K562 (cell line): ENCODE measurements around the gene HRH1. TPM values are rescaled to one million over a fixed set of nuclear protein-coding genes. Genes with fewer than 3 reads are reported as not detected.

ENCODE experiments used
- ATAC-seq: fragments of 200-7000 bp; cut with Tn5 transposase; 3 replicates; pipeline ENCODE4 v1.9.1; 2020; ENCODE audit warnings: moderate library complexity
- BruUV-seq: library from RNA; stranded (reverse); fragments of 400-500 nt; replicated peaks from 2 replicates; lab custom pipeline; 2021; lab: Mats Ljungman, UMichigan
- CTCF ChIA-PET: fragments of 300-600 bp; formaldehyde crosslinking; extraction: SDS; loops from one replicate; lab custom pipeline; 2021; ENCODE audit warnings: low intra/inter-chr PET ratio; lab: Yijun Ruan, JAX
- POLR2A ChIA-PET: fragments of 300-600, 350-650 bp; sonication (Branson Sonifier 250); formaldehyde crosslinking; extraction: SDS; loops from one replicate; lab custom pipeline; 2021; ENCODE audit warnings: antibody characterized with exemption, inconsistent platforms; lab: Yijun Ruan, JAX
- DNase-seq, 4 experiments: peaks; one replicate each; pipeline versions ENCODE4 v3.0.0 to v3.0.0-alpha.2; 2011 to 2018; ENCODE audit warnings: low spot score in 3 of 4, mixed read lengths in 3 of 4; ENCODE audit errors: extremely low read depth in 1 of 4
- FAIRE-seq: peaks from 2 replicates; lab custom pipeline; 2011; peaks lifted over from hg19 to GRCh38; lab: Jason Lieb, UNC
- H2AFZ ChIP-seq: 2 replicates; pipeline ENCODE4 v1.6.0; 2011; ENCODE audit warnings: low read depth, low read length, control low read depth, inconsistent platforms
- H3K27ac ChIP-seq: fragments of 200-600 bp; 3 replicates; pipeline ENCODE4 v1.8.0; 2011; ENCODE audit warnings: low read depth, mild to moderate bottlenecking, control low read depth, inconsistent platforms, low read length, moderate library complexity, mixed read lengths; ENCODE audit errors: extremely low read depth
- H3K27me3 ChIP-seq, 2 experiments: fragments of 300-600 bp in 1 of 2; 2 replicates in 1 of 2; 3 replicates in 1 of 2; pipeline versions ENCODE4 v1.6.0 to v1.8.0; 2011; ENCODE audit warnings: inconsistent platforms in 2 of 2, low read length in 2 of 2, mild to moderate bottlenecking in 1 of 2, mixed read lengths in 1 of 2, moderate library complexity in 1 of 2; ENCODE audit not compliant: control insufficient read depth in 2 of 2, insufficient read depth in 2 of 2
- H3K36me3 ChIP-seq: fragments of 300-600 bp; 3 replicates; pipeline ENCODE4 v1.8.0; 2011; ENCODE audit warnings: mild to moderate bottlenecking, low read length, inconsistent platforms; ENCODE audit not compliant: control insufficient read depth, insufficient read depth
- H3K4me1 ChIP-seq, 2 experiments: fragments of 200-600 bp in 1 of 2; replicated peaks in 1 of 2; 2 replicates in 1 of 2; 3 replicates in 1 of 2; pipeline versions ENCODE4 v1.5.1 to v1.8.0; 2011; ENCODE audit warnings: inconsistent platforms in 2 of 2, low read length in 2 of 2, mild to moderate bottlenecking in 1 of 2, mixed read lengths in 1 of 2, moderate library complexity in 1 of 2; ENCODE audit not compliant: control insufficient read depth in 2 of 2, insufficient read depth in 2 of 2
- H3K4me2 ChIP-seq: 2 replicates; pipeline ENCODE4 v1.6.1; 2011; ENCODE audit warnings: low read length, control low read depth, inconsistent platforms, mixed read lengths; ENCODE audit not compliant: insufficient read depth
- H3K4me3 ChIP-seq: fragments of 200-600 bp; sonication (generic), shearing (Covaris generic); 2 replicates; pipeline ENCODE4 v1.5.1; 2016; ENCODE audit warnings: control low read depth, inconsistent platforms
- H3K79me2 ChIP-seq: fragments of 200-600 bp; 3 replicates; pipeline ENCODE4 v1.8.0; 2011; ENCODE audit warnings: low read length, inconsistent platforms; ENCODE audit not compliant: control insufficient read depth, insufficient read depth
- H3K9ac ChIP-seq, 2 experiments: 2 replicates each; pipeline versions ENCODE4 v1.6.0 to v1.6.1; 2011; ENCODE audit warnings: low read depth in 2 of 2, low read length in 2 of 2, control low read depth in 1 of 2, inconsistent platforms in 1 of 2, mild to moderate bottlenecking in 1 of 2, mixed read lengths in 1 of 2; ENCODE audit not compliant: insufficient read depth in 1 of 2
- H3K9me1 ChIP-seq: one replicate; pipeline ENCODE4 v1.6.0; 2011; ENCODE audit warnings: inconsistent platforms, mild to moderate bottlenecking, low read length, moderate library complexity; ENCODE audit not compliant: control insufficient read depth, insufficient read depth
- H3K9me3 ChIP-seq: replicated peaks from 2 replicates; pipeline ENCODE4 v1.5.1; 2011; ENCODE audit warnings: low read depth, low read length, inconsistent platforms; ENCODE audit not compliant: control insufficient read depth, insufficient read depth
- H4K20me1 ChIP-seq: replicated peaks from 2 replicates; pipeline ENCODE4 v1.6.1; 2011; ENCODE audit warnings: low read length, inconsistent platforms, mixed read lengths; ENCODE audit not compliant: control insufficient read depth, insufficient read depth
- EZH2 ChIP-seq: IDR thresholded peaks from 2 replicates; pipeline ENCODE4 v1.6.1; 2012; ENCODE audit warnings: low read depth, mild to moderate bottlenecking, inconsistent platforms, low read length, borderline replicate concordance
- FOXK2 ChIP-seq, 2 experiments: fragments of 450-650 bp; IDR thresholded peaks in 1 of 2; conservative IDR thresholded peaks in 1 of 2; 2 replicates each; pipeline ENCODE4 v1.6.1; 2016; ENCODE audit warnings: low read depth in 2 of 2, mild to moderate bottlenecking in 1 of 2
- HNRNPH1 ChIP-seq: fragments of 200-400 bp; formaldehyde crosslinking; optimal IDR thresholded peaks from 2 replicates; pipeline ENCODE3; 2017; ENCODE audit warnings: low read depth, mild to moderate bottlenecking, low read length, moderate library complexity
- HSF4 ChIP-seq: fragments of 250-450 bp; sonication (Bioruptor Pico); IDR thresholded peaks from 2 replicates; pipeline ENCODE4 v2.1.2; 2022; ENCODE audit warnings: mild to moderate bottlenecking, moderate library complexity, borderline replicate concordance
- KDM2B ChIP-seq: fragments of 250-450 bp; sonication (Bioruptor Pico); IDR thresholded peaks from 2 replicates; pipeline ENCODE4 v1.8.0; 2021; ENCODE audit warnings: mild to moderate bottlenecking, moderate library complexity
- MEIS2 ChIP-seq: fragments of 450-650 bp; IDR thresholded peaks from 2 replicates; pipeline ENCODE4 v1.6.1; 2014; ENCODE audit warnings: mild to moderate bottlenecking; ENCODE audit not compliant: partially characterized antibody
- MTA2 ChIP-seq: fragments of 450-650 bp; IDR thresholded peaks from 2 replicates; pipeline ENCODE4 v1.6.1; 2016; ENCODE audit warnings: low read depth
- NFYB ChIP-seq: IDR thresholded peaks from 2 replicates; pipeline ENCODE4 v1.6.1; 2011; ENCODE audit warnings: mild to moderate bottlenecking, moderate library complexity; ENCODE audit not compliant: insufficient read length; ENCODE audit errors: extremely low read depth
- PHB ChIP-seq: fragments of 250-450 bp; sonication (Bioruptor Pico); IDR thresholded peaks from 2 replicates; pipeline ENCODE4 v1.5.0; 2021
- TCF3 ChIP-seq: sonication (generic); formaldehyde crosslinking; IDR thresholded peaks from 2 replicates; pipeline ENCODE4 v1.4.0; 2020; ENCODE audit warnings: mild to moderate bottlenecking, missing genetic modification reagents
- ZBED1 ChIP-seq: IDR thresholded peaks from 2 replicates; pipeline ENCODE4 v1.6.1; 2014
- ZNF24 ChIP-seq: fragments of 450-650 bp; IDR thresholded peaks from 2 replicates; pipeline ENCODE4 v1.6.1; 2016
- ZNF316 ChIP-seq: fragments of 450-650 bp; IDR thresholded peaks from 2 replicates; pipeline ENCODE4 v1.6.1; 2016
- WGBS: fragments of 100-300 bp; shearing (Covaris generic); methylation state at CpG from one replicate; pipeline ENCODE4 v1.1.6; 2016; ENCODE audit warnings: low coverage, mixed read lengths; ENCODE audit not compliant: insufficient coverage; ENCODE audit errors: missing lambda C conversion rate; 5-methylcytosine and 5-hydroxymethylcytosine counted together
- in situ Hi-C: fragments of 300-500 bp; cut with MboI; formaldehyde crosslinking; loops from 4 replicates; pipeline ENCODE4 v1.15.0; 2018; ENCODE audit warnings: inconsistent platforms, mixed read lengths
- intact Hi-C: fragments of 100-400 bp; cut with micrococcal nuclease; formaldehyde crosslinking; loops from 2 replicates; pipeline ENCODE4 v1.14.2; 2022
- polyA plus RNA-seq, 8 experiments: library from polyadenylated mRNA; depleted of rRNA in 4 of 8; stranded (reverse) in 5 of 8; unstranded in 3 of 8; fragments of >200 nt; fragmentation: Nextera tagmentation in 2 of 8; fragmentation: Illumina TruSeq in 1 of 8; extraction: Ambion mirVana in 2 of 8; extraction: Trizol in 1 of 8; gene quantifications; 2 replicates each; pipeline versions ENCODE4 v1.2.1 to v1.2.3, GENCODE V29; 2011 to 2014; ENCODE audit warnings: inconsistent platforms in 1 of 8, missing spikeins in 1 of 8
- total RNA-seq, 7 experiments: library from RNA; depleted of rRNA in 6 of 7; stranded (reverse); fragments of >200 nt in 6 of 7; fragmentation: Illumina TruSeq in 2 of 7; extraction: Trizol in 2 of 7; gene quantifications; 2 replicates each; pipeline versions ENCODE4 v1.2.1 to v1.2.3, GENCODE V29; 2011 to 2021; ENCODE audit warnings: low replicate concordance in 1 of 7
- TF ChIP-seq, protein P1 (sequence below): fragments of 250-450 bp; sonication (Bioruptor Pico); IDR thresholded peaks from 2 replicates; pipeline ENCODE4 v1.8.0; 2022; ENCODE audit warnings: inconsistent platforms
- TF ChIP-seq, protein P2 (sequence below): sonication (generic); formaldehyde crosslinking; IDR thresholded peaks from 2 replicates; pipeline ENCODE4 v1.8.0; 2022; ENCODE audit warnings: missing genetic modification reagents, mild to moderate bottlenecking, moderate library complexity, borderline replicate concordance
- TF ChIP-seq, protein P3 (sequence below): IDR thresholded peaks from 2 replicates; pipeline ENCODE4 v1.6.1; 2012; ENCODE audit warnings: low read depth, low read length, improper control_type of control experiment, borderline replicate concordance
- TF ChIP-seq, protein P4 (sequence below): fragments of 250-450 bp; sonication (Bioruptor Pico); IDR thresholded peaks from 2 replicates; pipeline ENCODE4 v1.5.0; 2020; ENCODE audit warnings: mild to moderate bottlenecking

Gene HRH1
- total and polyA plus RNA-seq, 9 of the 15 experiments (the other 6 are each of a cell fraction or from before 2014, with no cell fraction given), result 0.03 to 0.15 (median 0.06) TPM; not detected in 1

DNA sequence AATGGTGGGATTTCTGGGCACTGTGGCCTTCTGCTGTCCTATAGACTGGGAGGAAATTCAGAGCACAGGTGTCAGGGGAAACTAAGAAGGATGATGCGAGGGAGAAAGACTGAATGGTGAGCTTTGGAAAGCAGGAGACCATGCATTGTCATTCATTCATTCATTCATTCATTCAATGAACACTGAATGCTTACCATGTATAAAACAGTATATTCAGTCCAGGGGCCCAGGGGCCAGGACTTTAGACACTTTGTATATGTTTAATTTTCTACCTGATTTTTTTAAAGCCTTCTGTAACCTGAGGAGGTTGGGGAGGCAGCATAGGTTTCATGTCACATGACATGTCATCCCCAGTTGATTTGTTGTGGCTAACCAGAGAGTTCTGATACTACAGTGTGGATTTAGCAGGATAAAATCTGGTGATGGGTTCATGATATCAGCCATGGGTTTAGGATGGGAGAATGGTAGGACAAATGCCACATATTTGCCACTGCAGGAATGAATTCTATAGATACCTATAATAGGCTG is 60.2 kb downstream of the HRH1 start:
- no peaks in the 10 kb centered on the region for H3K4me1 ChIP-seq
- ChIA-PET POLR2A (interaction anchor here (1.0 kb wide), 1 partner anchor 9 kb away, joined by 3 read pairs; no protein-coding TSS in a partner anchor), CTCF (no interaction called here)
- no peak overlapping the region for H3K4me2 ChIP-seq
- in situ Hi-C loops, result no loop called here
- intact Hi-C loops, result no loop called here
- H2AFZ ChIP-seq, result no peak overlapping the region
- H3K36me3 ChIP-seq, result no peaks in the 10 kb centered on the region
- ATAC-seq, result no peak
- FAIRE-seq, result no peak
- H3K9me3 ChIP-seq, result no peaks in the 10 kb centered on the region
- no peak overlapping the region for H3K27ac ChIP-seq
- H3K79me2 ChIP-seq, result no peaks in the 10 kb centered on the region
- H4K20me1 ChIP-seq, result no peaks in the 10 kb centered on the region
- no peak for DNase-seq
- H3K9ac ChIP-seq, result no peak overlapping the region
- peaks cover 41 to 69% of the 10 kb centered on the region in 2 experiments for H3K27me3 ChIP-seq
- WGBS, result 0% methylated on average over 1 of the region's 1 CpG
- no peaks in the 10 kb centered on the region for H3K9me1 ChIP-seq
- no peak overlapping the region for H3K4me3 ChIP-seq
- BruUV-seq, result no TSS peak
- TF ChIP-seq NFYB (no peak), HNRNPH1 (no peak), HSF4 (CRISPR knock-in tag) (no peak), TCF3 (no peak), MEIS2 (peak; percentile 18), PHB (CRISPR knock-in tag) (no peak), FOXK2 (conservative IDR thresholded peaks at IDR 0.05 in 1 of 2, IDR thresholded peaks at IDR 0.05 in 1 of 2; ENCODE audit: low read depth in 2 of 2) (no peak), ZBED1 (no peak), ZNF316 (no peak), KDM2B (no peak), ZNF24 (peak; percentile 73), EZH2 (no peak), MTA2 (no peak)
- TF ChIP-seq, protein P1, sequence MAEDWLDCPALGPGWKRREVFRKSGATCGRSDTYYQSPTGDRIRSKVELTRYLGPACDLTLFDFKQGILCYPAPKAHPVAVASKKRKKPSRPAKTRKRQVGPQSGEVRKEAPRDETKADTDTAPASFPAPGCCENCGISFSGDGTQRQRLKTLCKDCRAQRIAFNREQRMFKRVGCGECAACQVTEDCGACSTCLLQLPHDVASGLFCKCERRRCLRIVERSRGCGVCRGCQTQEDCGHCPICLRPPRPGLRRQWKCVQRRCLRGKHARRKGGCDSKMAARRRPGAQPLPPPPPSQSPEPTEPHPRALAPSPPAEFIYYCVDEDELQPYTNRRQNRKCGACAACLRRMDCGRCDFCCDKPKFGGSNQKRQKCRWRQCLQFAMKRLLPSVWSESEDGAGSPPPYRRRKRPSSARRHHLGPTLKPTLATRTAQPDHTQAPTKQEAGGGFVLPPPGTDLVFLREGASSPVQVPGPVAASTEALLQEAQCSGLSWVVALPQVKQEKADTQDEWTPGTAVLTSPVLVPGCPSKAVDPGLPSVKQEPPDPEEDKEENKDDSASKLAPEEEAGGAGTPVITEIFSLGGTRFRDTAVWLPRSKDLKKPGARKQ, result no peak
- TF ChIP-seq, protein P2, sequence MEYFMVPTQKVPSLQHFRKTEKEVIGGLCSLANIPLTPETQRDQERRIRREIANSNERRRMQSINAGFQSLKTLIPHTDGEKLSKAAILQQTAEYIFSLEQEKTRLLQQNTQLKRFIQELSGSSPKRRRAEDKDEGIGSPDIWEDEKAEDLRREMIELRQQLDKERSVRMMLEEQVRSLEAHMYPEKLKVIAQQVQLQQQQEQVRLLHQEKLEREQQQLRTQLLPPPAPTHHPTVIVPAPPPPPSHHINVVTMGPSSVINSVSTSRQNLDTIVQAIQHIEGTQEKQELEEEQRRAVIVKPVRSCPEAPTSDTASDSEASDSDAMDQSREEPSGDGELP (CRISPR knock-in tag), result no peak
- TF ChIP-seq, protein P3, sequence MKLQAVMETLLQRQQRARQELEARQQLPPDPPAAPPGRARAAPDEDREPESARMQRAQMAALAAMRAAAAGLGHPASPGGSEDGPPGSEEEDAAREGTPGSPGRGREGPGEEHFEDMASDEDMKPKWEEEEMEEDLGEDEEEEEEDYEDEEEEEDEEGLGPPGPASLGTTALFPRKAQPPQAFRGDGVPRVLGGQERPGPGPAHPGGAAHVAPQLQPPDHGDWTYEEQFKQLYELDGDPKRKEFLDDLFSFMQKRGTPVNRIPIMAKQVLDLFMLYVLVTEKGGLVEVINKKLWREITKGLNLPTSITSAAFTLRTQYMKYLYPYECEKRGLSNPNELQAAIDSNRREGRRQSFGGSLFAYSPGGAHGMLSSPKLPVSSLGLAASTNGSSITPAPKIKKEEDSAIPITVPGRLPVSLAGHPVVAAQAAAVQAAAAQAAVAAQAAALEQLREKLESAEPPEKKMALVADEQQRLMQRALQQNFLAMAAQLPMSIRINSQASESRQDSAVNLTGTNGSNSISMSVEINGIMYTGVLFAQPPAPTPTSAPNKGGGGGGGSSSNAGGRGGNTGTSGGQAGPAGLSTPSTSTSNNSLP, result no peak
- TF ChIP-seq, protein P4, sequence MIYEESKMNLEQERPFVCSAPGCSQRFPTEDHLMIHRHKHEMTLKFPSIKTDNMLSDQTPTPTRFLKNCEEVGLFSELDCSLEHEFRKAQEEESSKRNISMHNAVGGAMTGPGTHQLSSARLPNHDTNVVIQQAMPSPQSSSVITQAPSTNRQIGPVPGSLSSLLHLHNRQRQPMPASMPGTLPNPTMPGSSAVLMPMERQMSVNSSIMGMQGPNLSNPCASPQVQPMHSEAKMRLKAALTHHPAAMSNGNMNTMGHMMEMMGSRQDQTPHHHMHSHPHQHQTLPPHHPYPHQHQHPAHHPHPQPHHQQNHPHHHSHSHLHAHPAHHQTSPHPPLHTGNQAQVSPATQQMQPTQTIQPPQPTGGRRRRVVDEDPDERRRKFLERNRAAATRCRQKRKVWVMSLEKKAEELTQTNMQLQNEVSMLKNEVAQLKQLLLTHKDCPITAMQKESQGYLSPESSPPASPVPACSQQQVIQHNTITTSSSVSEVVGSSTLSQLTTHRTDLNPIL, result no peak
